NCI-H774 (cell line): Measurements from ENCODE around the gene VPS72.

ENCODE experiments used
- DNase-seq: peaks from one replicate; lab custom pipeline; 2025; lab: John Stamatoyannopoulos, UW

Gene VPS72

DNA sequence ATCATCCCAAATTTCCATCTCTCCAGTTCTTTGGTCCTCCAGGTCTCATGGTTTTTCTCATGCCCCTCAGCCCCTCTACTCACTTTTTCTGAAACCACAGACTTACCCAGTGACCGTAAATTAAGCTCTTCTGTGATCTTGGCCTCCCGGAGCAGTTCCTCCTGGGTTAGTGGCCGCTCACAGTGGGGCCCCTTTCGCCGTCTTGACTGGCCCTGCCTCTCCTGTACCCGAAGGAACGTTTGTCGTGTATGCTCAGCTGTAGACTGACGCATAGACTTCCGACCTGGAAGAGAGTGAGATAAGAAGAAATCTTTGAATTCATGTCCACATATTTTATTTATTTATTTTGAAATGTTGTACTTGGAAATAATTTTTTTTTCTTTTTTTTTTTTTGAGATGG lies 5.8 kb downstream of the VPS72 start:
- no peak for DNase-seq

DNA sequence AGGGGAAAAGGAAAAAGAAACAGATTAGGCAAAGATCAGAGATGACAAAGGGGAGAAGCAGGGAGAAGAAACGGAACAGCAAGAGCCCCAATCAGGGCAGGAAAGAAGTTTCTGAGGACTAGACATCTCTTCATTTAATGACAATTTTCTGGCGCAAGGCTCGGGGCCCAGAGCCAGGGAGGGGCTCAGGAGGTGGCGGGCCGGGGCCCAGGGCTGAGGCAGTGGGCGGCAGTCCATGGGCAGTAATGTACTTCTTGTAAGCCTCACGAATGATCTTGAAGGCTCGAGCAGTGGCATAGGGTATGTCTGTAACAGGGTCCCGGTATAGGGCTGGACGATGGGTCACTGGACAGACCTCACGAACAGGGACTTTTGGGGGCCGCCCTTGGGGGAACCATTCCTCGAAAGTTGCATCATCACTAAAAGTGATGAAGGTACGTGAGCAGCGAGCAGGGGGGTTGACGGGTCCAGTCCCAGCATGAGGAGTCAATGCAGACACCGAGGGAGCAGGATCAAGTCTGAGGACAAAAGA lies 13.4 kb downstream of the VPS72 start:
- no peak for DNase-seq

DNA sequence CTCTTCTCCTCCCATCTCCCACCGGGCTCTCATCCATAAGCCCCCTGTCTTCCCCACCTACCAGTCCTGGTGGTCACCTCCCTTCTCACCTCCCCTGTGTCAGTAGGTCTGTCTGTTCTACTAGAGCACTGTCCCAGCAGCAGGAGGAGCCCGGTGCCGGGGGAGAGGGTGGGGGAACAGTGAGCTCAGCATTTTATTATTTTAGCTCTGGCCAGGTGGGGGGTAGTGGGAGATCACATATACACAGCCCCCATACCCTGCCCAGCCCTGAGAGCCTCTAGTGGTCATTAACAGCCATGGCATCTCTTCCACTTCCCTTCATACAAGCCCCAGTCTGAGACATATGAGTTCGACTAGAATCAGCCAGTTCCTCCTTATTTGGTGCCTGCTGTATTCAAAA lies 14.1 kb downstream of the VPS72 start, which contains the start of gene TMOD4:
TMOD4 (minus strand) TSS at position 119 of the 400 bp plus-strand sequence. CDS start 1,106 bp downstream, outside the sequence.
- no peak for DNase-seq

DNA sequence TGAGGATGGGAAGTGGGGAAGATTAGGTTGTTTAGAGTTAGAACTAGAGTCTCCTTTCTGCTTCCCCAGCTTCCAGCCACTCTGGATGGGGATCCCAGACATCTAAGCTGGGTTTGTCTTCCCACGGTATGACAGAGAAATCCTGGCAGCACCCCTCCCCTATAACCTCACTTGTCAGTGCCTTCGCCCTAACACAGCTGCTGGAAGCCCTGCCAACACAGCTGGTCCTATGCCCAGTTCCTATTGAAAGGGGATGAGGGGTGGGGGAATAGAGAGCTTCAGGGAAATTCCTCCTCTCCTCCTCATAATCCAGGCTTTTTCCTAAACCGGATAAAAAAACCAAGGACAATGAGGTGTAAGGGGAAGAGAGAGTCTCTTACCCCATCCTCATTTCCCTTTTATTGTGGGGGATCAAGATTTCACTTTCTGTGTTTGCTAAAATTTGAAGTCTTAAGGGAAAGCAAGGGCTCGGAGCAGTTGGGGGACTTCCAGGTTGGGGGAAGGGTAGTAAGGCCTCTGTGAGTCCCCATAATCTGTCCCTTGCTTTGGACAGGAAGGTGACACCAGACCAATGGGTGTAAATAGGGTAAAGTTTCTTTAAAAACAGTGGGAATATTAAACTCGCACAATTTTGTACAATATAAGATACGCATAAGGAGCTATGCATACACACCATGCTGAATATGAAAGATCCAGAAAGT lies 14.8 kb downstream of the VPS72 start:
- no peak for DNase-seq

DNA sequence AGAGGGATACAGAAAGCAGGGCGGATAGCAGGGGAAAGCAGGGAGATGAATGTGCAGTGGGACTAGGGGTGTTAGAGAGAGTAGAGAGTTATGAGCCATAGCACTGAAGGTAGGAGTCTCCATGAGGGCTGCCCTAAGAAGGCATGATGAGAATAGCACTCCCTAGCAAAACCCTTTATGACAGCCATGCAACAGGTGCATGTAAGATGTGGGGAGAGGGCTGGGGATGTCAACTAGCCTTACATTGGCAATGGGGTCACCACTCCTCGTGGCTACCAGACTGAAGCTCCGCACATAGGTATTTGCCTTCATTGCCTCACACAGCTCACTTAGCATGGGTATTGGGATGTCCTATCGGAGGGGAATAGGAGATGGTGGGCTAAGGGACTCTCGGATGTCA lies 18.8 kb downstream of the VPS72 start:
- no peak for DNase-seq

DNA sequence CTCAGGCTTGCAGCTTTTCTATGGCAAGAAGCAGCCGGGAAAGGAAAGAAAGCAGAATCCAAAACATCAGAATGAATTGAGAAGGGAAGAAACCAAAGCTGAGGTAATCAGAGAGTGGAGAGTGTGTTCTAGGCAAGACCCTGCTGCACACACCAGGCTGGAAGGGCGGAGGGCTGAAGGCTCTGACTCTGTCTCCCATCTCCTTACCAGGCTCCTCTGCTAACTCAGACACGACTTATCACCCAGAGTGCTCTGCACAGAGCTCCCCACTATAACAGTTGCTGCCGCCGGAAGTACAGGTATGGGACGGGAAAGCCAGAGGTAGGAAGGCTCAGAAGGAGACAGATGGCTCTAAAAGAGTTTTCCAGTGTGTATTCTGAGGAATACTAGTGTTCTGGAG lies 22.9 kb downstream of the VPS72 start:
- no peak for DNase-seq

DNA sequence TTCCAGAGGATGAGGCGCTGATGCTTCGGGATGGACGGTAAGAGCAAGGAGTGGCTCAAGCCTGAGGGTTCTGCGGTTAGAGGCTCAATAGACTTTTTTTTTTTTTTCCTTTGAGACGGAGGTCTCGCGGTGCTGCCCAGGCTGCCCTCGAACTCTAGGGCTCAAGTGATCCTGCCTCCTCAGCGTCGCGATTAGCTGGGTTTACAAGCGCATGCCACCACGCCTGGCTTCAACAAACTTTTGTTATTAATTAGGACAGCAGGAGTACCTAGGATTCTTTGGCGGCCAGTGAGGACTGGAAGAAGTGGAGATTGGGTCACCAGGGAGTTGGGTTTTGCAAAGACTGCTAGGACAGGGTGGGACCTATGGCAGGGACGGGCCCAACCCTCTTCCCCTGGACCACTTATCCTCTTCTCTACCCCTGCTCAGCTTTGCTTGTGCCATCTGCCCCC lies 23.5 kb downstream of the VPS72 start:
- DNase-seq, result no peak

DNA sequence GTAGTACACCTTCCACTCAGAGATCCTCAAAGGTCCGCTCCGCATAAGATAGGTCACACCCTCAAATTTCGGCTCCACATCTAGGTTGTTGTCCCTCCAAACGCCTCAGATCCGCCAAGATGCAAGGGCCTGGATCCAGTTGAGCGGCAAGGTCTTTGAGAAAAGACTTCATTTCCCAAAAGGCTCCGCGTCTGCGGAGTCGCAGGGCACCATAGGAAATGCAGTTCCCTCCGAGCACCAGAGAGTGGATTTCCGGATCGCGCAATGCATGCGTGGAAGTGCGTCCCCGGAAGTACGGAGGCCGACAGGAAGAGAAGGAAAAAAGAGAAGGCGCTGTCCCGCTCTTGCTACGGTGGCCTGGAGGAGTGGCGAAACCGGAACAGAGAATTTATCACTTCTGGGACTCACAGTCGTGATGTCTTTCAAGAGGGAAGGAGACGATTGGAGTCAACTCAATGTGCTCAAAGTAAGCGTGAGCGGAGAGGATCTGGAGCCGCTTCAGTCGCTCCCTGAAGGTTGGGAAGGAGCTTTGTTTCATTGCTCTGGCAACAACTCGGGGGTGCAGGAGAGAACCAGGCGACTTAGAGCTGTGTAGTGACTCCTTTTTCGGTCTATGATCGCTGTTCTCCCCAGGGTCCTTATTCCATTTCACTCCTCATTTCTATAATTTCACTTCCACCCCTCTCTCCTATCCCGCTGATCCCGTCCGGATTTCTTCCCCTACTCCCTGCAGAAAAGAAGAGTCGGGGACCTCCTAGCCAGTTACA lies 24.1 kb downstream of the VPS72 start, which contains the start of the genes LYSMD1 and SCNM1:
LYSMD1 (minus strand) TSS at position 165 of the 767 bp plus-strand sequence. CDS start 644 bp downstream, outside the sequence.
SCNM1 (plus strand) TSS at position 407 of the 767 bp plus-strand sequence; CDS start at position 416, 9 bp downstream.
- DNase-seq, result peak; percentile 99

DNA sequence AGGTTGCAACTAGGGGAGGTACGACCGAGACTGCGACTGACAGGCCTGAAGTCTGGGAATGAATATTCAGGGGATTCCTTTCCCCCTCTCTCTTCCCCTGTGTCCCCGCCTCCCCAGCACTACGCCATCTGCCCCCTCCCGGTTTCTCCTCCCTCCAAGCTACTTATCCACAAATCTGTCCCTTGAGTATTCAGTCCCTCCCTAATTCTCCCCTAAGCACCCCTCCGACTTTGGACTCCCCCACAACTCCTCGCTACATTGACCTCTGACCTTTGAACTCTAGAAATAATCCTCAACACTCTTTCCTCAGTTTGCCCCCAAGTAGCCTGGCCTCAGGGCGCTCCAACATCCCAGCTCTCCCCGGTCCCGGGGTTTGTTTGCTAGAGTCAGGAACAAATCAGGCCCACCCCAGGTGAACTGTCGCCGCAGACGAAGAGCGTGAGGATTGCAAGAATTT lies 24.7 kb downstream of the VPS72 start:
- DNase-seq, result no peak

DNA sequence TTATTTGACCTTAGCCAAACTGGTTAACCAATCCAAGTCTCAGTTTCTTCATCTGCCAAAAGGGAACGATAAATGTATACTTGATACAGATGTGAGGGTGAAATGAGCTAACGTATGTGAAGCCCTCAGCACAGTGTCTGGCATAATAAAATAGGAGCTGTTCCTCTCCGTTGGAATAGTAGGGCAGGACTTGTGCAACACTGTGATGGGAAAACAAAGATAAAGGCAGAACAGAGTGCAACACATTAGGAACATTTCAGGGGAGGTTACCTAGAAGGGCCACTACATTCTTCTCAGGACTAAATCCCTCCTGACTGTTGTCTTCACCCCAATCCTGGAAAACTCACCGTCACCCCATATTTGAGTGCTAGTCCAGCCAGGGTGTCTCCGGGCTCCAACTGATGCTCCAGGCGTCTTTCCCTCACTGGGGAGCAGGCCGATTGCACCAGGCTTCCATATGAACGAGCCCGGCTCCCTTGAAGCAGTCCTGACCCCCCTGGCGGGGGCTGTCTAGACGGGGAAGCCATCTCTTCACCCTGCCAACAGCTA lies 25.2 kb downstream of the VPS72 start:
- no peak for DNase-seq

DNA sequence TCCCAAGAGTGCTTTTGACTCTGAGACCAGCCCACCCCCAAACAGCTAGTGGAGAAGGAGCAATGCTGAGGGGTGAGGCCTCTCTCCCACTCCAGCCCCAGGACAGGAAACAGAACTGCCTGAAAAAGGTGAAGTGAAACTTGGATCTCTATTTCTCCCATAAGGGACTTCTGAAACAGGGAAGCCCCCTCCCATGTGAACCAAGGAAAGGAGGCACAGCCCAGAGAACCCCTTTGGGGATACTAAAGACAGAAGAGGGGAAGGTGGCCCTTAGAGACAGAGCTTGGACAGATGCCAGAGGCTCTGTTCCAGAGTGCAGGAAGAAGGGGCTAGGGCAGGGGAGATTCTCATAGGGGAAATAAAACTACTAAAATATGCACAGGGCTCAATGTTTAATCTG lies 30.6 kb downstream of the VPS72 start:
- DNase-seq, result no peak

DNA sequence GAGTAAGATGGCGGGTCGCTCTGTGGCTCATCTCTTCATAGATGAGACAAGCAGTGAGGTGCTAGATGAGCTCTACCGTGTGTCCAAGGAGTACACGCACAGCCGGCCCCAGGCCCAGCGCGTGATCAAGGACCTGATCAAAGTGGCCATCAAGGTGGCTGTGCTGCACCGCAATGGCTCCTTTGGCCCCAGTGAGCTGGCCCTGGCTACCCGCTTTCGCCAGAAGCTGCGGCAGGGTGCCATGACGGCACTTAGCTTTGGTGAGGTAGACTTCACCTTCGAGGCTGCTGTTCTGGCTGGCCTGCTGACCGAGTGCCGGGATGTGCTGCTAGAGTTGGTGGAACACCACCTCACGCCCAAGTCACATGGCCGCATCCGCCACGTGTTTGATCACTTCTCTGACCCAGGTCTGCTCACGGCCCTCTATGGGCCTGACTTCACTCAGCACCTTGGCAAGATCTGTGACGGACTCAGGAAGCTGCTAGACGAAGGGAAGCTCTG lies 31.2 kb downstream of the VPS72 start:
- DNase-seq, result no peak

DNA sequence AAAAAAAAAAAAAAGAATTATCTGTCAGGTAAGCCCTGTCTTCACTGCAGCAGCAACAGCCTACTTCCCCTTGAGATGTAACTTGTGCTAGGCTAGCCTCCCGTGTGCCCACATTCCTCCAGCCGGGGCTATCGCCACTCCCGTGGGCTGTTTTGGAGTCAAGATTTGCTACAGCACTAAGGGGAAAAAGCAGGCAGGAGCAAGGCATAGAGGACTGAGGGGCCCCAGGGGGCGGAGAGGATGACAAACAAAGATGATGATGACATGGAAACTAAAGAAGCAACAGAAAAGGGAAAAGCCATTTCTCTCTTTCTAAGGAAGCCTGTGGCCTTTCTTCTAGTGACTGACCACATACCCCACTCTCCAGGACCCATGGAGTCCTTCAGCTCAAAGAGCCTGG lies 31.7 kb downstream of the VPS72 start:
- no peak for DNase-seq

DNA sequence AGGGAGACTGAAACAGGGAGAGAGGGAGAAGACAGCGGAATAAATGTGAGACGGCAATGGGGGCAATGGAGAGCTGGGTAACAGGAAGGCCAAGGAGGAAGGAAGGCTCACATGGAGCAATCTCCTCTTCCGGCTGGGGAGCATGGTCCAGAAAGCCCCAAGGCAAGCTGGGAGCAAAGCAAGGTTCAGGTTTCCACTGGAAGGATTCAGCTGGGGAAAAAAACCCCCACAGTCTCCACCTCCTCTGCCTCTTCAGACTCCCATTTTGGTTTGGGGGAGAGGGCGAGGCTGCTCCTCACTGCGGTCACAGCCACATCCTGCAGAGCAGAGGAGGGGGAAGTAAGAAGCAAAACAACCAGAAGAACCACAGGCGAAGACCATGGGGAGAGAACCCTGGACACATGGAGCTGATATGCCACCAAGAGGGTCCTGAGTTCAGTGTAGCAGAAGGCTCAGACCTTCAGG lies 32.9 kb downstream of the VPS72 start:
- no peak for DNase-seq

DNA sequence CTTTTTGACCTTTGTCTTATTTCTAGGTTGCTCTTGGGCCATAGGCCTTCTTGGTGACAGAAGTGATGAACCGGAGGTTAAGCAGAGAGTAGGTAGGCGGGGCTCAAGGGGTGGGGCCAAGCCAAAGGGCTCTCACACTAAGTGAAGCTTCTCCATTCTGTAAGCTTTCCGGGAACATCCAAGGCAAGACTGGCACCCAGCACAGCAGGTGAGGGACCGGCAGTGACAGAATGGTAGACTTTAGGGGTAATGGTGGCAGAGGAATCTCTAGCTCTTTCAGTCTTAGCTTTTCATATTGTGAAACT lies 33.5 kb downstream of the VPS72 start, which contains the start of gene TNFAIP8L2:
TNFAIP8L2 (plus strand) TSS at position 135 of the 305 bp plus-strand sequence. CDS start 2,049 bp downstream, outside the sequence.
- no peak for DNase-seq

DNA sequence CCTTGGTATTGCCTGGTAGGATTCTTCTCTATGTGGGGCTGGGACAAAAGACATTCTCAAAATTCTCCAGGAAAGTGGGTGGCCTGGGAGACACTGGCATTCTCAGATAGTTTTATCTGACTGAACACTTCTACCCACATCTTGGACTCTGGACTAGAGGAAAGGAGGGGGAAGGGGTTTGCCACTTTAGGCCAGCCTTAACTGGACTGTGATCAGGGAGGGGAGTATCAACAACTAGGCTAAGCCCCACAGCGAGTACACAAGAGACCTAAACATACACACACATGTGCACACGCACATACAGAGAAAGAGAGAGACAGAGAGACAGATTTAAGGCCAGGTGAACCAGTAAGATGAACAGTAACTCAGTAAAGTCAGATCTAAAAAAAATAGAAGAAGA lies 42.3 kb downstream of the VPS72 start:
- DNase-seq, result no peak

DNA sequence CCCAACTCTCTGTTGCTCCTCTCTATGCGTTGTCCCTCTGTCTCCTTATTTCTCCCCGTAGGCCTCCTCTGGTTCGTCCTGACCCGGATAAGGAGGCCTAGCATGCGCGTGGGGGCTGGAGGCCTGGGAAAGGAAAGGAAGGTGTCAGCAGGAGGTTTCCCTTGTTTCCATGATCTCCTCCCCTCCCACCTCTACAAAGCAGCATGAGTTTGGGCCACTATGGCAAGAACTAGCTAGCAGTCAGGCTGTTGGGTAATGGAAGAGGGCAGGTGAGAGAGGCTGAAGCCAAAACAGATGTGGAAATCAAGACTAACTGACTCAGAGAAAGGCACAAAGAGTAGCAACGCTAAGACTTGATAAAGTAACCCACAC lies 42.9 kb downstream of the VPS72 start:
- no peak for DNase-seq

DNA sequence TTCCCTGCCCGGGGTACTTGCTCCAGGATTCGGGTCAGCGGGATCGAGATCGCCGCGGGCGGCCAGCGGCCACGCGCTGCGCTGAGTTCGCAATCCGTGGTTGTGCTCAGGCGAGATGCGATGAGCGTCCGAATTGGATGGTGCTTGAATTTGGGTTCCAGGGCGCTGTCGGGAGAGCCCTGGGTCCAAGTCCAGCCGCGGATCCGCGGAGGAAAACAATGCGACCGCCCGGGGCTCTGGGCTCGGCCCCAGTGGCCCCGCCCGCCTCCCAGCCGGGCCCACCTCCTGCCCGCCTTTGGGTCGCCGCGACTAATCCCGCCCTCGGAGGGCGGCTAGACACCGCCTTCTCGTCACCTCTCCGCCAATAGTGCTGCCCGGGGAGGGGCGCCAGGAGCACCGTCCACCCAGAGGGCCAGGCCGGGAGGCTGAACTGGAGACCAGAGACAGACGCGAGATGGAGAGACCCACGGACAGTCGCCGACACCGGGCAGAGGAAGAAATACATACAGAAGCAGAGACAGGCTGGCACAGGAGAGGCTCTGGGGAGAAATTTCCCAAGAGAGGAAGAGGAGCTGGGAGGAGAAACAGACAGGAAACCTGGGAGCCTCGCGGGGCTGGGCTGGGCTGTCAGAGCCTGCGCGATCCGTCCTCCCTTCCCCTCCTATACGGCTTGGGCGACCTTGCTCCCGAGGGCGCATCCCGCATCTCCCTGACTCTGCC lies 43.4 kb downstream of the VPS72 start, which contains the start of gene SEMA6C:
SEMA6C (minus strand) TSS at position 220 of the 720 bp plus-strand sequence. CDS start 4,010 bp downstream, outside the sequence.
- peak; percentile 89 for DNase-seq

DNA sequence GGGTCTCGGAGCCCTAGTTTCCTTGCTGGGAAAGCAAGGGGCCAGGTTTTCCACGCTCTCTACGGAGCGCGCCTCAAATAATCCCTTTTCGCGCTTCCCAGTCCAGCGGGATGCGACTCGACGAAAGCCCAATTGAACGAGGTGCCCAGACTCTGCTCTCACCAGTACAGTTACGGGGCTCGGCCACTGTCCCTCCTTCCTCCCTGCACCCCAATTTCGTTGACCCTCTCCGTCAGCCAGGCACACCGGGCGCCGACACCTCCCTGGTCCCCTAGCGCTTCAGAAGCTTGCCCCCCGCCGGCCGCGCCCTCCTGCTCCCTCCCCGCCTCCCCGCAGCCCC lies 44.0 kb downstream of the VPS72 start:
- DNase-seq, result no peak

DNA sequence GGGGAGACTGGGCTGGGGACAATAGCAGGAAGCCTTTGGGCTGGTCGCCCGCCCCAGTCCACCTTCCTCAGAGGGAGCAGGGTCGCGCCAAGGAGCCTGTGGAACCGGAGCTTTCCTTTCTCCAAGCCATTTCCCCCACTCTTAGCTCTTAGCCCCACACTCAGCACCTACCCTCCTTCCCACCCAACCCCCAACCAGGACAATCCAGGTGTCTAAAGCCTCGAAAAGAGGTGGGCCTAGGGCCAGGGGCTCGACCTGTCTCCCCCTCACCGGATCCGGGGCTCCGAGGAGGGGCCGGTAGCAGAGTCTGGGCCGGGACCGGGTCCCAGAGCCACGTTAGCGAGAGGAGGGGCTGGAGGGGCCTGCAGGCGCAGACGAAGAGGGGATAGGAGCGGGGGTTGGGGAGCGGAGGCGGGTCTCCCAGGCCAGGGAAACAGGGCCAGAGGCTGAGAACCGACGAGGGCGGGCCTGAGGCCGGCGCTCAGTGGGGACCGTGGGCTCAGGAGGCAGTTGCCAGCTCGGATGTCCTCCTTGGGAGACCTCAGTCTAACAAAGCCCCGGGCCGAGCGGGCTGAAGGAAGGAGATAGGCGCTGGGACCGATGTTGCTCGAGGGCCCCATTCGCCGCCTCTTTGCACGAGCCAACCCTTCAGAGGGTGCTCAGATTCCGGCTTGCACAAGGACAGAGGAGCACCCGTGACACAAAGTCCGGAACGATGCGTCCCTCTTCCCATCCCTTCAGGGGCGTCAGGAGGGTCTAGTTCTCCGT lies 44.5 kb downstream of the VPS72 start:
- DNase-seq, result no peak
